NCI-H69 (cell line): ENCODE measurements around the gene PAX3.

Experiments used
- DNase-seq: peaks from one replicate; lab custom pipeline; 2025; lab: John Stamatoyannopoulos, UW

The PAX3 gene

GRCh38 chr2:222298311-222299150 lies at the start of gene PAX3:
Gene PAX3 (minus strand): TSS chr2:222298998. CDS start chr2:222298615, 383 bp downstream.
- no peak for DNase-seq

GRCh38 chr2:222341331-222341730 lies 42.5 kb upstream of the PAX3 start:
- DNase-seq, result no peak

- no peak for DNase-seq
Observed at GRCh38 chr2:222338374-222338773, 39.6 kb upstream of the PAX3 start.

GRCh38 chr2:222336931-222337330 lies 38.1 kb upstream of the PAX3 start:
- DNase-seq, result no peak

GRCh38 chr2:222336442-222336841 lies 37.6 kb upstream of the PAX3 start:
- no peak for DNase-seq

GRCh38 chr2:222334914-222335313 lies 36.1 kb upstream of the PAX3 start:
- DNase-seq, result no peak

- no peak for DNase-seq
Observed at GRCh38 chr2:222333397-222333796, 34.6 kb upstream of the PAX3 start.

GRCh38 chr2:222332116-222332515 lies 33.3 kb upstream of the PAX3 start:
- no peak for DNase-seq

GRCh38 chr2:222330910-222331309 lies 32.1 kb upstream of the PAX3 start:
- no peak for DNase-seq

- no peak for DNase-seq
Observed at GRCh38 chr2:222322236-222322635, 23.4 kb upstream of the PAX3 start.

- peak; percentile 4 for DNase-seq
Observed at GRCh38 chr2:222320436-222321395, 21.9 kb upstream of the PAX3 start.

GRCh38 chr2:222319586-222320435 lies 21.0 kb upstream of the PAX3 start:
- DNase-seq, result peak; percentile 44

GRCh38 chr2:222318712-222319585 lies 20.2 kb upstream of the PAX3 start:
- DNase-seq, result peak; percentile 44

- DNase-seq, result peak; percentile 79
Observed at GRCh38 chr2:222318026-222318711, 19.4 kb upstream of the PAX3 start.

GRCh38 chr2:222315443-222316121 lies 16.8 kb upstream of the PAX3 start:
- no peak for DNase-seq

GRCh38 chr2:222313816-222314215 lies 15.0 kb upstream of the PAX3 start:
- DNase-seq, result no peak

- no peak for DNase-seq
Observed at GRCh38 chr2:222311978-222312738, 13.4 kb upstream of the PAX3 start.

- DNase-seq, result no peak
Observed at GRCh38 chr2:222311319-222311977, 12.7 kb upstream of the PAX3 start.
